Measurements from ENCODE around the gene LRIT1. TPM values are rescaled to one million over a fixed set of nuclear protein-coding genes. Genes with fewer than 3 reads are reported as not detected.

Gene LRIT1
- total RNA-seq, 6 experiments from 2014 or later, result not detected

DNA sequence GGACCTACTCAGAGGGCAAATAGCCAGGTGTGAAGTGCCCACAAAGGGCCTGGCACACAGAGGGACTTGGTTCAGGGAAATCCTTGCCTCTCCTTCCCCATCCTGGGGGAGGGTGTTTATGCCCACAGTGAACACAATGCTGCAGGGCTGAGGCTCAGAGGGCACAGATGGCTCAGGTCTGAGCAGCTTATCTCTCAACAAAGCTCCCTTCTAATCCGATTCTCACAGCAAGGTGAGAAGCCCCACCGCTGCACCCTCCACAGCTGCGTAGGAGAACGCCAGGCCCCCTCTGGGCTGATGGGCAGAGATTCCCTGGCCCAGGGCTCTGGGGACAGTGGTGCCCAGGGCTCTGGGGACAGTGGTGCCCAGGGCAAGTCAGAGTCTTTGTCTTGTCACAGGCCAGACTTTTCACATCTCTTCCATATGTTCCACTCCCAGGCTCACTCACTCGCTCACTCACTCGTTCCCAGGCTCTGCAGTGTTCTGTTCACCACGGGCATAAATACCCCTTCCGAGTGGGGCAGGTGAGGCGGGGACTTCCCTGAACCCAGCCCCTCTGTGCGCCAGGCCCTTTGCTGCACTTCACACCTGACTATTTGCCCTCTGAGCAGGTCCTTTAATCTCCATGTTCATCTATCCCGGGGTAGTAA is 55.7 kb downstream of the LRIT1 start:
- Histone ChIP-seq H3K4me1 (no peaks in the 10 kb centered on the region), H3K27ac (no peak overlapping the region), H3K27me3 (no peaks in the 10 kb centered on the region), H3K9me3 (no peaks in the 10 kb centered on the region), H3K36me3 (no peaks in the 10 kb centered on the region), H3K4me3 (no peak overlapping the region)
- 43% methylated on average over 5 of the region's 11 CpGs for WGBS (ENCODE audit: insufficient coverage, low coverage, low lambda C conversion rate, missing lambda C conversion rate)
- intact Hi-C loops (cut with DNase I), result no loop called here
- ATAC-seq (no peak), DNase-seq (no peak)
- TF ChIP-seq, protein P1, sequence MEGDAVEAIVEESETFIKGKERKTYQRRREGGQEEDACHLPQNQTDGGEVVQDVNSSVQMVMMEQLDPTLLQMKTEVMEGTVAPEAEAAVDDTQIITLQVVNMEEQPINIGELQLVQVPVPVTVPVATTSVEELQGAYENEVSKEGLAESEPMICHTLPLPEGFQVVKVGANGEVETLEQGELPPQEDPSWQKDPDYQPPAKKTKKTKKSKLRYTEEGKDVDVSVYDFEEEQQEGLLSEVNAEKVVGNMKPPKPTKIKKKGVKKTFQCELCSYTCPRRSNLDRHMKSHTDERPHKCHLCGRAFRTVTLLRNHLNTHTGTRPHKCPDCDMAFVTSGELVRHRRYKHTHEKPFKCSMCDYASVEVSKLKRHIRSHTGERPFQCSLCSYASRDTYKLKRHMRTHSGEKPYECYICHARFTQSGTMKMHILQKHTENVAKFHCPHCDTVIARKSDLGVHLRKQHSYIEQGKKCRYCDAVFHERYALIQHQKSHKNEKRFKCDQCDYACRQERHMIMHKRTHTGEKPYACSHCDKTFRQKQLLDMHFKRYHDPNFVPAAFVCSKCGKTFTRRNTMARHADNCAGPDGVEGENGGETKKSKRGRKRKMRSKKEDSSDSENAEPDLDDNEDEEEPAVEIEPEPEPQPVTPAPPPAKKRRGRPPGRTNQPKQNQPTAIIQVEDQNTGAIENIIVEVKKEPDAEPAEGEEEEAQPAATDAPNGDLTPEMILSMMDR (IDR thresholded peaks at IDR 0.05), result no peak
- TF ChIP-seq POLR2A (IDR thresholded peaks at IDR 0.05), result no peak

DNA sequence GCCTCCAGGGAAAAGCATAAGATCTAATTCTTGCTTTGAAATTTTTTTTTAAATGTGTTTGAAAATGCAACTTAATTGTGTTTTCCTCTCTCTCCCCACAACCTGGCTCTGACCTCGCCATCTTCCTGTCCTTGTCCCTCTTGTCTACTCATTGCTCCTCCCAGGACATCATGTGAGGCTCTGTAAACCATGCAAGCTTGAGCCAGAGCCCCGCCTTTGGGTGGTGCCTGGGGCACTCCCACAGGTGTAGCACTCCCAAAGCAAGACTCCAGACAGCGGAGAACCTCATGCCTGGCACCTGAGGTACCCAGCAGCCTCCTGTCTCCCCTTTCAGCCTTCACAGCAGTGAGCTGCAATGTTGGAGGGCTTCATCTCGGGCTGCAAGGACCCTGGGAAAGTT is 56.8 kb downstream of the LRIT1 start:
- Histone ChIP-seq H3K9me3 (no peaks in the 10 kb centered on the region), H3K27me3 (no peaks in the 10 kb centered on the region), H3K4me3 (no peak overlapping the region), H3K27ac (no peak overlapping the region), H3K4me1 (no peaks in the 10 kb centered on the region), H3K36me3 (no peaks in the 10 kb centered on the region)
- 51% methylated on average over 3 of the region's 4 CpGs for WGBS (ENCODE audit: insufficient coverage, low coverage, low lambda C conversion rate, missing lambda C conversion rate)
- DNase-seq (no peak), ATAC-seq (no peak)
- intact Hi-C loops (cut with DNase I), result no loop called here
- TF ChIP-seq, protein P1 (IDR thresholded peaks at IDR 0.05), result no peak
- no peak for TF ChIP-seq POLR2A (IDR thresholded peaks at IDR 0.05)

DNA sequence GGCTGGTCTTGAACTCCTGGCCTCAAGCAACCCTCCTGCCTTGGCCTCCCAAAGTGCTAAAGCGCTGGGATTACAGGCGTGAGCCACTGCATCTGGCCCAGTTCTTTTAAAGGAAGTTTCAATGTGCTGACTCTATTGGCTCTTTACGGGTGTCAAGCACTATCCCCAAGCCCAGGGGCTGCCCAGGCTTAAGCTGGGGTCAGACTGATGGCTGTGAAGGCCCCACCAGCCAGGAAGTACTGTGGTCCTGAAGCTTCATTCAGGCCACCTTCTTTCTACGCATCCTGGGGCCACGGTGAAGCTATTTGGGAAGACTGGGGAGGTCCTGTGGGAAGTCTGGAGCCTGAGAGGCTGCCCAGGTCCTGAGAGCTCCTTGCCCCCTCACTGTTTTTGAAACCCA is 59.7 kb downstream of the LRIT1 start:
- Histone ChIP-seq H3K27ac (no peak overlapping the region), H3K9me3 (no peaks in the 10 kb centered on the region), H3K4me1 (no peaks in the 10 kb centered on the region), H3K27me3 (no peaks in the 10 kb centered on the region), H3K4me3 (no peak overlapping the region), H3K36me3 (no peaks in the 10 kb centered on the region)
- intact Hi-C loops (cut with DNase I), result no loop called here
- ATAC-seq, result no peak
- DNase-seq, result no peak
- TF ChIP-seq, protein P1 (IDR thresholded peaks at IDR 0.05), result no peak
- no peak for TF ChIP-seq POLR2A (IDR thresholded peaks at IDR 0.05)
- 65% methylated on average over 3 of the region's 5 CpGs for WGBS (ENCODE audit: insufficient coverage, low coverage, low lambda C conversion rate, missing lambda C conversion rate)

Other genes with a start within 250 kb of the LRIT1 start
- gene GHITM, start 102.0 kb downstream of the LRIT1 start, total RNA-seq, result 100 to 1,000 TPM; 133 to 231 (median 166) TPM
- not detected for gene GPR15LG, start 67.7 kb downstream of the LRIT1 start, total RNA-seq
- under 1 TPM in 5 of 6 experiments, not detected in 1; 0.09 to 0.42 (median 0.19) TPM for gene CDHR1, start 47.0 kb downstream of the LRIT1 start, total RNA-seq
- gene LRIT2, start 16.0 kb downstream of the LRIT1 start, total RNA-seq, result not detected
- gene RGR, start 3.5 kb upstream of the LRIT1 start, total RNA-seq, result not detected
- 10 to 100 TPM; 18.2 to 28.8 (median 25.9) TPM for gene CCSER2, start 87.0 kb upstream of the LRIT1 start, total RNA-seq